GM21447 (cell line): ENCODE results near the gene FRMD1.
"Not testable (repeated sequence)": the region's sequence is repeated elsewhere in the genome, so short reads cannot be mapped to it uniquely, and the experiment has no call there.

Source experiments
- ATAC-seq: cut with Tn5 transposase; IDR thresholded peaks from one replicate; pipeline ENCODE4 v1.9.1; 2021; ENCODE audit not compliant: unreplicated experiment

Gene FRMD1

GRCh38 chr6:168080393-168081077, 1.5 kb upstream of the FRMD1 start:
- no peak for ATAC-seq

DNA sequence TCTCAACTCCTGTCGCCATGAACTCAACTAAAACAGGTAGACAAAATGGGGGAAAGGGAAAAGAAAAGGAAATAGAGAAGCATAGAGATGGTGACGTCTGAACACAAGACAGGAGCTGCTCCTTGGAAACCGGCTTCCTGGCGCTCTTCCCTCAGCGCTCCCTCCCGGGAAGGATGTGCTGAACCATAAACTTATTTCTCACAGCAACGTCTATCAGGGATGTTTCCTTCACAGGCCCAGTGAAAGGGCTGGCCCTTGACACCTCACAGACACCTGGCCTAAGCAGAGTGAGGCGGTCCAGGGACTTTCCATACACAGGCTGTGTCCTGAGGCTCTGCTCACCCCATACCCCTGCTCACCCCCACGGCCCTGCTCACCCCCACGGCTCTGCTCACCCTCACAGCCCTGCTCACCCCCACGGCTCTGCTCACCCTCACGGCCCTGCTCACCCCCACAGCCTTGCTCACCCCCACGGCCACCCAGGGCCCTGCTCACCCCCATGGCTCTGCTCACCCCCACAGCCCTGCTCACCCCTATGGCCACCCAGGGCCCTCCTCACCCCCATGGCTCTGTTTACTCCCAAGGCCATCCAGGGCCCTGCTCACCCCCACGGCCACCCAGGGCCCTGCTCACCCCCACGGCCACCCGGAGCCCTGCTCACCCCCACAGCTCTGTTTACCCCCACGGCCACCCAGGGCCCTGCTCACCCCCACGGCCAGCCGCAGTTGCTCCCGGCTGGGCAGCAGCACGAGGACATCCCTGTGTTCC, 653 bp downstream of the FRMD1 start:
- ATAC-seq, result no peak

DNA sequence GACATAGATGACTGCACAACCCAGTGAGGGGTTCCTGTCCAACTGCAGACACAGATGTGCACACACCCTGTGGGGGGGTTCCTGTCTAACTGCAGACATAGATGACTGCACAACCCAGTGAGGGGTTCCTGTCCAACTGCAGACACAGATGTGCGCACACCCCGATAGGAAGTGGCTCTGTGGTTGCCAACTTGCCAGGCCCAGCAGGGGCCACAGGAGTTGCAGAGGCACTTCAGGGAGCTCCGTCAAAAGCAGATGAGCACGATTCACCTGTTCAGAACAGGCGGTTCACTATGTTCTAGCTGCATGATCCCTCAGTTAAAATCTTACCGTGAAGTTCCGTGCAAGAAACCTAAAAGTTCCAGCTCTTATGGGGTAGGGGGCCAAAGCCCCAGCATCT, 1.6 kb downstream of the FRMD1 start:
- not testable (repeated sequence) for ATAC-seq

- no peak for ATAC-seq
Measured at GRCh38 chr6:168075787-168076202, 3.2 kb downstream of the FRMD1 start.

GRCh38 chr6:168075216-168075615, 3.8 kb downstream of the FRMD1 start:
- no peak for ATAC-seq

DNA sequence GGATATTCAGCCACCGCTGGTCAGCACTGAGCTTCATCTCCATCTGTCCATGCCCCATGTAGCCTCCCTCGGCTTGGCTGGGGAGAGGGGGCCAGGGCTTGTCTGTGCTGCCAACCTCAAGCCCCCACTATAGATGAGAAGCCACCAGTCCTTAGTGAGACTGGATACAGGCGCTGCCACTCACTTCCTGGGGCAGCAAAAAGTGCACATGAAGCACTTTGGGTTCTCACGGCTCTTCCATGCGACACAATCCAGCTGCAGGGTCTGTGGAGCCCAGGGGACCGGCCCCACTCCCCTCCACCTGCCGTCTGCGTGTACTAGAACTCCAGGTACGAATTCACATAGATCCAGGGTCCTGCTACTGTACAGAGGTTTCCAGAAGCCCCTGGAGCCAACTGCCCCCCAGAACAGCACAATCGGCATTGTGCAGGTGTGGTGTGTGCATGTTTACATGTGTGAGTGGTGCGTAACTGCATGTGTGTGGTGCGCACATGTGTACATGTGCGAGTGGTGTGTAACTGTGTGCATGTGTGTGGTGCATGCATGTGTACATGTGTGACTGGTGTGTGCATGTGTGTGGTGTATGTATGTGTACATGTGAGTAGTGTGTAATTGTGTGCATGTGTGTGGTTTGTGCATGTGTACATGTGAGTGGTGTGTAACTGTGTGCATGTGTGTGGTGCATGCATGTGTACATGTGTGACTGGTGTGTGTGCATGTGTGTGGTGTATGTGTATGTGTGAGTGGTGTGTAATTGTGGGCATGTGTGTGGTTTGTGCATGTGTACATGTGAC, 4.9 kb downstream of the FRMD1 start:
- no peak for ATAC-seq

GRCh38 chr6:168072730-168073129, 6.3 kb downstream of the FRMD1 start:
- ATAC-seq, result no peak

- no peak for ATAC-seq
Measured at GRCh38 chr6:168072261-168072660, 6.8 kb downstream of the FRMD1 start.

GRCh38 chr6:168071620-168072019, 7.4 kb downstream of the FRMD1 start:
- ATAC-seq, result no peak

- ATAC-seq, result no peak
Measured at GRCh38 chr6:168070804-168071203, 8.2 kb downstream of the FRMD1 start.

- no peak for ATAC-seq
Measured at GRCh38 chr6:168067081-168067759, 11.8 kb downstream of the FRMD1 start.

- ATAC-seq, result no peak
Measured at GRCh38 chr6:168064226-168064807, 14.7 kb downstream of the FRMD1 start.

GRCh38 chr6:168063431-168063830, 15.6 kb downstream of the FRMD1 start:
- no peak for ATAC-seq

DNA sequence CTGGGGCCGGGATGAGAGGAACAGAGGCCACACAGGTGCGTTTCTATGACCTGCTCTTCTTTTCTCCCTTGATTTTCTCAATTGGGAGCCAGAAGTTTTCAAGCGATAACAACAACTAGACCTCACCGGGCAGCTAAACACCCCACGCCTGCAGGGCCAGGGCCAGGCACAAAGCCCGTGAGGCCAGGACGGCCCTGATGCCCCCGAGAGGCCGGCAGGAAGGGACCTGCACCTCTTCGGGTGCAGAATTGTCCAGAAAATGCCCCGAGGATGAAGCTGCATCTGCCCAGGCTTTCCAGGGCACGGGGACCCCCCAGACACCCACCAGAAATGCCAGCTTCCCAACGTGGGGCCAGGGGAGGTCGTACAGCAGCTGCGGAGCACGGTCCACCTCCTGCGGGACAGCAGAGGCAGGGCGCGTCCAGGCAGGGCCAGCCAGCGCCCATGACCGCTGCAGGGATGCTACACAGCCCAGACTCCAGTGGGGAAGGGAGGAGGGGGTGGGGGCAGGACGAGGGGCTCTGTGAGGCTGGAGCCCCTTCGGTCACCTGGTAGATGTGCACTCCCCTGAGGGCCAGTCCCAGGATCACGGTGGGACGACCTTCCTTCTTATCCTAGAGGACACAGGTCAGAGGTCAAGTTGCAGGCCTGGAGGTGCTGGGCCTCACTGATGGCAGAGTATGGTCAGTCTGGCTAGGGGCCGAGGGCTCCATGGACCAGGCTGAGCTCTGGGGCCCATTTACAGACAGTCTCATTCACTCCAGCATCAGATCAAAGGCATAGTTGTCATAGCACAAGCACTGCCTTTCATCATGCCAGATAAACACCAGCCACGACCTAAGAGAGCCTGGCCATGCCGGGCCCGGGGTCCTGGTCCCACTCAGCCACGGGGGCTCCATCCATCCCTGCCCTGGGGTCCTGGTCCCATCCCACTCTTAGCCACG, 16.4 kb downstream of the FRMD1 start:
- no peak for ATAC-seq

- ATAC-seq, result no peak
Measured at GRCh38 chr6:168061269-168062210, 17.5 kb downstream of the FRMD1 start.

GRCh38 chr6:168060521-168060931, 18.5 kb downstream of the FRMD1 start:
- ATAC-seq, result no peak

- ATAC-seq, result no peak
Measured at GRCh38 chr6:168058691-168059551, 20.1 kb downstream of the FRMD1 start.

- no peak for ATAC-seq
Measured at GRCh38 chr6:168057836-168058235, 21.2 kb downstream of the FRMD1 start.
